Fibroblast of villous mesenchyme (primary cell): Measurements from ENCODE around the gene KLF8. TPM values are rescaled to one million over a fixed set of nuclear protein-coding genes. Genes with fewer than 3 reads are reported as not detected.

Experiments used
- DNase-seq: peaks from one replicate; pipeline ENCODE4 v3.0.0-alpha.2; 2010; ENCODE audit warnings: low read depth
- H3K4me3 ChIP-seq: 2 replicates; pipeline ENCODE4 v1.5.1; 2011; ENCODE audit warnings: low read depth, mild to moderate bottlenecking, low read length
- total RNA-seq: library from RNA; depleted of rRNA; stranded (reverse); fragments of >200 nt; gene quantifications from 2 replicates; pipeline ENCODE4 v1.2.3, GENCODE V29; 2012
- TF ChIP-seq, protein P1 (sequence below): IDR thresholded peaks from 2 replicates; pipeline ENCODE4 v1.5.1; 2012; ENCODE audit warnings: low read depth, mild to moderate bottlenecking, low read length; ENCODE audit not compliant: insufficient read depth

Gene KLF8
- total RNA-seq, 1 donor, result 3.0 TPM

- DNase-seq, result no peak
- TF ChIP-seq, protein P1, sequence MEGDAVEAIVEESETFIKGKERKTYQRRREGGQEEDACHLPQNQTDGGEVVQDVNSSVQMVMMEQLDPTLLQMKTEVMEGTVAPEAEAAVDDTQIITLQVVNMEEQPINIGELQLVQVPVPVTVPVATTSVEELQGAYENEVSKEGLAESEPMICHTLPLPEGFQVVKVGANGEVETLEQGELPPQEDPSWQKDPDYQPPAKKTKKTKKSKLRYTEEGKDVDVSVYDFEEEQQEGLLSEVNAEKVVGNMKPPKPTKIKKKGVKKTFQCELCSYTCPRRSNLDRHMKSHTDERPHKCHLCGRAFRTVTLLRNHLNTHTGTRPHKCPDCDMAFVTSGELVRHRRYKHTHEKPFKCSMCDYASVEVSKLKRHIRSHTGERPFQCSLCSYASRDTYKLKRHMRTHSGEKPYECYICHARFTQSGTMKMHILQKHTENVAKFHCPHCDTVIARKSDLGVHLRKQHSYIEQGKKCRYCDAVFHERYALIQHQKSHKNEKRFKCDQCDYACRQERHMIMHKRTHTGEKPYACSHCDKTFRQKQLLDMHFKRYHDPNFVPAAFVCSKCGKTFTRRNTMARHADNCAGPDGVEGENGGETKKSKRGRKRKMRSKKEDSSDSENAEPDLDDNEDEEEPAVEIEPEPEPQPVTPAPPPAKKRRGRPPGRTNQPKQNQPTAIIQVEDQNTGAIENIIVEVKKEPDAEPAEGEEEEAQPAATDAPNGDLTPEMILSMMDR, result no peak
- no peak overlapping the region for H3K4me3 ChIP-seq
Observed at GRCh38 chrX:56226980-56227379, 5.2 kb upstream of the KLF8 start.

- TF ChIP-seq, protein P1, result no peak
Observed at GRCh38 chrX:56228914-56229313, 3.2 kb upstream of the KLF8 start.

GRCh38 chrX:56231537-56232090, 542 bp upstream of the KLF8 start:
- no peak for DNase-seq
- peak overlapping the region; percentile 18 for H3K4me3 ChIP-seq
- TF ChIP-seq, protein P1, result no peak

More at GRCh38 chrX:56228914-56229313, 3.2 kb upstream of the KLF8 start:
- DNase-seq, result no peak
- no peak overlapping the region for H3K4me3 ChIP-seq

DNA sequence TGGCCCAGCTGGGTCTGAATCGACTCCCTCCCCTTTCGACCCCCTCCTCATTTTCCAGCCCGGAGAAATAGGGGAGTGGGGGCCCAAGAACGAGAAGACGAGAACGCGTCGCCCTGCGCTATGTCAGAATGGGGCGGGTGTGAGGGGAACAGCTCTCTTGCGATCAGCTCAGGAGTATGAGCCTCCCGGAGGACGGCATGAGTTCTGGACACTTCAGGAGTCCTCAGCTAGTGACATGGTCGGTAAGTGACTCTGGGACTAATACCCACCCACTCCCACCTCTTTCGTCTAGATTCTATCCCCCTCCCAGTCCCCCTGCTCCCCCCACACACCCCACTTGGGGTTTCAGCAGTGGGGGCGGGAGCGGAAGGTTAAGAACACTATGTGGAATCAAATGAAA, 944 bp downstream of the KLF8 start:
- peak overlapping the region; percentile 45 for H3K4me3 ChIP-seq
- TF ChIP-seq, protein P1, result no peak
- DNase-seq, result no peak

- TF ChIP-seq, protein P1, result no peak
- DNase-seq, result peak; percentile 25
- peak overlapping the region; percentile 15 for H3K4me3 ChIP-seq
Observed at GRCh38 chrX:56233682-56234081, 1.5 kb downstream of the KLF8 start.

GRCh38 chrX:56248492-56248891, 16.3 kb downstream of the KLF8 start:
- TF ChIP-seq, protein P1, result peak; percentile 68
- DNase-seq, result peak; percentile 43
- H3K4me3 ChIP-seq, result no peak overlapping the region
